GM23248 (cell line): ENCODE measurements around the gene DNAJC25. TPM values are rescaled to one million over a fixed set of nuclear protein-coding genes. Genes with fewer than 3 reads are reported as not detected.

ENCODE experiments used
- DNase-seq: peaks from one replicate; pipeline ENCODE4 v3.0.0-alpha.2; 2015
- H2AFZ ChIP-seq: fragments of 200-600 bp; sonication (generic); 2 replicates; pipeline ENCODE4 v1.6.1; 2016; ENCODE audit warnings: antibody characterized with exemption
- H3F3A ChIP-seq: fragments of 200-600 bp; sonication (generic); 2 replicates; pipeline ENCODE4 v1.6.1; 2016; ENCODE audit warnings: mild to moderate bottlenecking, antibody characterized with exemption, mixed run types; ENCODE audit not compliant: insufficient read depth
- H3K27ac ChIP-seq: fragments of 200-600 bp; sonication (generic); 2 replicates; pipeline ENCODE4 v1.5.1; 2016; ENCODE audit warnings: mild to moderate bottlenecking
- H3K27me3 ChIP-seq: fragments of 200-600 bp; sonication (generic); replicated peaks from 2 replicates; pipeline ENCODE4 v1.6.1; 2016; ENCODE audit warnings: mild to moderate bottlenecking; ENCODE audit not compliant: insufficient read depth
- H3K36me3 ChIP-seq: fragments of 200-600 bp; sonication (generic); 2 replicates; pipeline ENCODE4 v1.6.1; 2016; ENCODE audit warnings: low read depth, mild to moderate bottlenecking
- H3K4me1 ChIP-seq: fragments of 200-600 bp; sonication (generic); 2 replicates; pipeline ENCODE4 v1.6.1; 2016; ENCODE audit warnings: mild to moderate bottlenecking; ENCODE audit not compliant: insufficient read depth
- H3K4me2 ChIP-seq: fragments of 200-600 bp; sonication (generic); one replicate; pipeline ENCODE4 v1.6.1; 2016; ENCODE audit warnings: mild to moderate bottlenecking; ENCODE audit not compliant: unreplicated experiment
- H3K4me3 ChIP-seq: fragments of 200-600 bp; sonication (generic); 2 replicates; pipeline ENCODE4 v1.5.1; 2016; ENCODE audit warnings: mild to moderate bottlenecking
- H3K79me2 ChIP-seq: fragments of 200-600 bp; sonication (generic); 2 replicates; pipeline ENCODE4 v1.6.1; 2016; ENCODE audit warnings: mild to moderate bottlenecking; ENCODE audit not compliant: insufficient read depth
- H3K9ac ChIP-seq: fragments of 200-600 bp; sonication (generic); 2 replicates; pipeline ENCODE4 v1.6.1; 2016; ENCODE audit warnings: mild to moderate bottlenecking
- H3K9me2 ChIP-seq: fragments of 200-600 bp; sonication (generic); 2 replicates; pipeline ENCODE4 v1.6.1; 2016; ENCODE audit warnings: mixed run types, mild to moderate bottlenecking, moderate library complexity; ENCODE audit not compliant: insufficient read depth
- H3K9me3 ChIP-seq: fragments of 200-600 bp; sonication (generic); one replicate; pipeline ENCODE4 v1.6.1; 2017; ENCODE audit warnings: low read depth
- H4K20me1 ChIP-seq: fragments of 200-600 bp; sonication (generic); 2 replicates; pipeline ENCODE4 v1.6.0; 2016; ENCODE audit not compliant: insufficient read depth
- EZH2 ChIP-seq: fragments of 200-600 bp; sonication (generic); IDR thresholded peaks from 2 replicates; pipeline ENCODE4 v1.6.1; 2018; ENCODE audit warnings: antibody characterized with exemption, mild to moderate bottlenecking; ENCODE audit not compliant: insufficient read depth, poor library complexity, severe bottlenecking
- EZH2phosphoT487 ChIP-seq: fragments of 200-600 bp; sonication (generic); IDR thresholded peaks from 2 replicates; pipeline ENCODE4 v1.6.1; 2018; ENCODE audit warnings: antibody characterized with exemption, moderate library complexity, mild to moderate bottlenecking, low read depth; ENCODE audit not compliant: insufficient read depth
- WGBS, 2 experiments: methylation state at CpG; one replicate each; pipeline ENCODE4 v1.1.6; 2015 to 2017; ENCODE audit warnings: low lambda C conversion rate in 2 of 2, low coverage in 1 of 2; ENCODE audit errors: missing lambda C conversion rate in 2 of 2; 5-methylcytosine and 5-hydroxymethylcytosine counted together
- in situ Hi-C: fragments of 300-500 bp; cut with MboI; formaldehyde crosslinking; loops from 2 replicates; pipeline ENCODE4 v1.15.0; 2020
- polyA plus RNA-seq: library from polyadenylated mRNA; unstranded; fragments of >200 nt; fragmentation: Nextera tagmentation; extraction: Ambion mirVana; gene quantifications from 2 replicates; pipeline ENCODE4 v1.2.1, GENCODE V29; 2016
- total RNA-seq: library from RNA; depleted of rRNA; stranded (reverse); fragments of >200 nt; shearing (Covaris generic); gene quantifications from 2 replicates; pipeline ENCODE4 v1.2.3, GENCODE V29; 2014

DNAJC25 gene
- total and polyA plus RNA-seq, 2 experiments from 2014 or later: 10.2 to 14.4 TPM

GRCh38 chr9:111645806-111646205 lies 14.7 kb downstream of the DNAJC25 start:
- no peaks in the 10 kb centered on the region; the same call in 1 of the 2 replicates for H4K20me1 ChIP-seq
- no peaks in the 10 kb centered on the region for H3K27me3 ChIP-seq
- no peaks in the 10 kb centered on the region for H3F3A ChIP-seq
- no peaks in the 10 kb centered on the region for H3K9me2 ChIP-seq
- in situ Hi-C loops: no loop called here
- H3K4me3 ChIP-seq: no peak overlapping the region
- H3K27ac ChIP-seq: no peak overlapping the region
- TF ChIP-seq EZH2phosphoT487 (no peak), EZH2 (no peak)
- no peak for DNase-seq
- no peak overlapping the region for H3K9ac ChIP-seq
- H3K4me1 ChIP-seq: no peaks in the 10 kb centered on the region
- no peaks in the 10 kb centered on the region for H3K9me3 ChIP-seq
- peaks cover 65% of the 10 kb centered on the region for H3K79me2 ChIP-seq
- no peak overlapping the region for H2AFZ ChIP-seq
- 94 to 96% methylated on average over 1 of the region's 1 CpG for WGBS, 2 experiments
- peaks cover 29% of the 10 kb centered on the region for H3K36me3 ChIP-seq
- H3K4me2 ChIP-seq: no peak overlapping the region

GRCh38 chr9:111646417-111646816 lies 15.3 kb downstream of the DNAJC25 start:
- no peaks in the 10 kb centered on the region for H3K9me3 ChIP-seq
- in situ Hi-C loops: no loop called here
- TF ChIP-seq EZH2 (no peak), EZH2phosphoT487 (no peak)
- H3K4me3 ChIP-seq: no peak overlapping the region
- H4K20me1 ChIP-seq: no peaks in the 10 kb centered on the region; the same call in 1 of the 2 replicates
- no peaks in the 10 kb centered on the region for H3K9me2 ChIP-seq
- H3K79me2 ChIP-seq: peaks cover 65% of the 10 kb centered on the region
- no peak overlapping the region for H3K4me2 ChIP-seq
- no peaks in the 10 kb centered on the region for H3K27me3 ChIP-seq
- H3K27ac ChIP-seq: no peak overlapping the region
- H3K4me1 ChIP-seq: no peaks in the 10 kb centered on the region
- H3F3A ChIP-seq: no peaks in the 10 kb centered on the region
- no peak overlapping the region for H2AFZ ChIP-seq
- H3K9ac ChIP-seq: no peak overlapping the region
- peaks cover 29% of the 10 kb centered on the region for H3K36me3 ChIP-seq
- no peak for DNase-seq
- 97 to 100% methylated on average over 2 of the region's 2 CpGs for WGBS, 2 experiments

GRCh38 chr9:111648066-111648465 lies 16.9 kb downstream of the DNAJC25 start:
- H3K79me2 ChIP-seq: peaks cover 59% of the 10 kb centered on the region
- no peaks in the 10 kb centered on the region for H3K27me3 ChIP-seq
- DNase-seq: no peak
- H3K27ac ChIP-seq: no peak overlapping the region
- no peak overlapping the region for H3K4me2 ChIP-seq
- H2AFZ ChIP-seq: no peak overlapping the region
- no peak overlapping the region for H3K4me3 ChIP-seq
- peaks cover 29% of the 10 kb centered on the region for H3K36me3 ChIP-seq
- no peaks in the 10 kb centered on the region for H3K9me2 ChIP-seq
- no peak overlapping the region for H3K9ac ChIP-seq
- H3K4me1 ChIP-seq: no peaks in the 10 kb centered on the region
- no peaks in the 10 kb centered on the region for H3K9me3 ChIP-seq
- in situ Hi-C loops: no loop called here
- no peaks in the 10 kb centered on the region for H3F3A ChIP-seq
- no peaks in the 10 kb centered on the region for H4K20me1 ChIP-seq
- WGBS, 2 experiments: 74 to 77% methylated on average over 4 of the region's 4 CpGs
- TF ChIP-seq EZH2: no peak
- TF ChIP-seq EZH2phosphoT487: no peak

- no peak overlapping the region for H3K4me3 ChIP-seq
- H3K36me3 ChIP-seq: peaks cover 35% of the 10 kb centered on the region
- in situ Hi-C loops: no loop called here
- no peaks in the 10 kb centered on the region for H4K20me1 ChIP-seq
- H3K9me2 ChIP-seq: no peaks in the 10 kb centered on the region
- no peak for DNase-seq
- WGBS, 2 experiments: 98 to 99% methylated on average over 4 of the region's 4 CpGs
- no peaks in the 10 kb centered on the region for H3K4me1 ChIP-seq
- no peak overlapping the region for H3K4me2 ChIP-seq
- no peaks in the 10 kb centered on the region for H3F3A ChIP-seq
- TF ChIP-seq EZH2: no peak
- TF ChIP-seq EZH2phosphoT487: no peak
- H3K79me2 ChIP-seq: peaks cover 49% of the 10 kb centered on the region
- H2AFZ ChIP-seq: no peak overlapping the region
- H3K27me3 ChIP-seq: no peaks in the 10 kb centered on the region
- no peak overlapping the region for H3K27ac ChIP-seq
- no peaks in the 10 kb centered on the region for H3K9me3 ChIP-seq
- no peak overlapping the region for H3K9ac ChIP-seq
Measured at GRCh38 chr9:111649016-111649415, 17.9 kb downstream of the DNAJC25 start.

- Histone ChIP-seq H3K9me2 (no peaks in the 10 kb centered on the region), H3K4me3 (no peak overlapping the region), H3K4me1 (no peaks in the 10 kb centered on the region), H2AFZ (no peak overlapping the region), H3K27ac (no peak overlapping the region), H3K4me2 (no peak overlapping the region), H3K79me2 (peaks cover 1% of the 10 kb centered on the region), H3F3A (0 out of 2 replicates have a peak, but pooled peaks cover 8% of the 10 kb centered on the region), H3K36me3 (peaks cover 26% of the 10 kb centered on the region), H3K27me3 (no peaks in the 10 kb centered on the region), H4K20me1 (no peaks in the 10 kb centered on the region), H3K9ac (no peak overlapping the region), H3K9me3 (no peaks in the 10 kb centered on the region)
- DNase-seq: no peak
- in situ Hi-C loops: no loop called here
- WGBS, 2 experiments: 65 to 68% methylated on average over 6 of the region's 6 CpGs
- TF ChIP-seq EZH2phosphoT487 (no peak), EZH2 (no peak)
Measured at GRCh38 chr9:111657051-111657450, 25.9 kb downstream of the DNAJC25 start.
